A673 (cell line): ENCODE measurements around the gene RAPGEF5.

Source experiments
- EZH2 ChIP-seq: fragments of 200-600 bp; sonication (generic); IDR thresholded peaks from 2 replicates; pipeline ENCODE4 v1.6.1; 2017; ENCODE audit warnings: borderline replicate concordance, low read depth, mild to moderate bottlenecking, mixed read lengths, antibody characterized with exemption, low read length; ENCODE audit not compliant: poor library complexity, severe bottlenecking
- TF ChIP-seq, protein P1 (sequence below): fragments of 300-800, 200-600 bp; sonication (generic); conservative IDR thresholded peaks from 2 replicates; pipeline ENCODE4 v1.5.1; 2017; ENCODE audit warnings: low read depth, mild to moderate bottlenecking, antibody characterized with exemption, low read length, moderate library complexity, mixed read lengths

- TF ChIP-seq, protein P1, sequence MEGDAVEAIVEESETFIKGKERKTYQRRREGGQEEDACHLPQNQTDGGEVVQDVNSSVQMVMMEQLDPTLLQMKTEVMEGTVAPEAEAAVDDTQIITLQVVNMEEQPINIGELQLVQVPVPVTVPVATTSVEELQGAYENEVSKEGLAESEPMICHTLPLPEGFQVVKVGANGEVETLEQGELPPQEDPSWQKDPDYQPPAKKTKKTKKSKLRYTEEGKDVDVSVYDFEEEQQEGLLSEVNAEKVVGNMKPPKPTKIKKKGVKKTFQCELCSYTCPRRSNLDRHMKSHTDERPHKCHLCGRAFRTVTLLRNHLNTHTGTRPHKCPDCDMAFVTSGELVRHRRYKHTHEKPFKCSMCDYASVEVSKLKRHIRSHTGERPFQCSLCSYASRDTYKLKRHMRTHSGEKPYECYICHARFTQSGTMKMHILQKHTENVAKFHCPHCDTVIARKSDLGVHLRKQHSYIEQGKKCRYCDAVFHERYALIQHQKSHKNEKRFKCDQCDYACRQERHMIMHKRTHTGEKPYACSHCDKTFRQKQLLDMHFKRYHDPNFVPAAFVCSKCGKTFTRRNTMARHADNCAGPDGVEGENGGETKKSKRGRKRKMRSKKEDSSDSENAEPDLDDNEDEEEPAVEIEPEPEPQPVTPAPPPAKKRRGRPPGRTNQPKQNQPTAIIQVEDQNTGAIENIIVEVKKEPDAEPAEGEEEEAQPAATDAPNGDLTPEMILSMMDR = no peak
- TF ChIP-seq EZH2 = no peak
Measured at GRCh38 chr7:22404421-22405023, 47.6 kb upstream of the RAPGEF5 start.
